ENCODE results near the gene NSD2. TPM values are rescaled to one million over a fixed set of nuclear protein-coding genes. Genes with fewer than 3 reads are reported as not detected.

The NSD2 gene
- total and polyA plus RNA-seq, 2 experiments from 2014 or later: 25.7 to 30.8 TPM

DNA sequence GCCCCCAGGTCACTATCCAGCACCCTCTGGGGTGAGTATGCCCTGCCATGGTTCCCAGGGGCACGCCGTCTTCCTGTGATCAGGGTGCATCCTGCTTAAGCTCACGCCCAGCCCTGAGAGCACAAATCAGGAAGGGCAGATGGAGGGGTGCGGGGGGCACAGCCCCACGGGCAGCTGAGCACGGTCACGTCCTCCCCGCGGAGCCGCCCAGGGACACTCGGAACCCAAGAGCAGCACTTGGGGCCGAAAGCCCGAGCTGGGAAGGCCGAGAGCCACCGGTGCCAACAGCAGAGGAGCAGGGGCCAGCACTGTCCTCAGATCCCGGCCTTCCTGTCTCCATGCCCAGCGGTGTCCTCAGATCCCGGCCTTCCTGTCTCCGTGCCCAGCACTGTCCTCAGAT is 116.1 kb downstream of the NSD2 start:
- WGBS (ENCODE audit: low lambda C conversion rate, missing lambda C conversion rate): 97% methylated on average over 19 of the region's 19 CpGs
- Histone ChIP-seq H3K4me3 (no peak overlapping the region), H2AFZ (no peak overlapping the region), H3K9me3 (ENCODE audit: low read depth) (no peaks in the 10 kb centered on the region), H3K4me1 (ENCODE audit: insufficient read depth) (no peaks in the 10 kb centered on the region), H3K9me2 (replicated peaks; ENCODE audit: insufficient read depth) (no peaks in the 10 kb centered on the region), H3K27ac (no peak overlapping the region), H4K20me1 (ENCODE audit: insufficient read depth, poor library complexity, severe bottlenecking) (peaks cover 13% of the 10 kb centered on the region), H3K36me3 (replicated peaks; ENCODE audit: insufficient read depth, low read depth) (no peaks in the 10 kb centered on the region), H3K27me3 (no peaks in the 10 kb centered on the region), H3K4me2 (no peak overlapping the region), H3K79me2 (peaks cover 25% of the 10 kb centered on the region)
- TF ChIP-seq, protein P1, sequence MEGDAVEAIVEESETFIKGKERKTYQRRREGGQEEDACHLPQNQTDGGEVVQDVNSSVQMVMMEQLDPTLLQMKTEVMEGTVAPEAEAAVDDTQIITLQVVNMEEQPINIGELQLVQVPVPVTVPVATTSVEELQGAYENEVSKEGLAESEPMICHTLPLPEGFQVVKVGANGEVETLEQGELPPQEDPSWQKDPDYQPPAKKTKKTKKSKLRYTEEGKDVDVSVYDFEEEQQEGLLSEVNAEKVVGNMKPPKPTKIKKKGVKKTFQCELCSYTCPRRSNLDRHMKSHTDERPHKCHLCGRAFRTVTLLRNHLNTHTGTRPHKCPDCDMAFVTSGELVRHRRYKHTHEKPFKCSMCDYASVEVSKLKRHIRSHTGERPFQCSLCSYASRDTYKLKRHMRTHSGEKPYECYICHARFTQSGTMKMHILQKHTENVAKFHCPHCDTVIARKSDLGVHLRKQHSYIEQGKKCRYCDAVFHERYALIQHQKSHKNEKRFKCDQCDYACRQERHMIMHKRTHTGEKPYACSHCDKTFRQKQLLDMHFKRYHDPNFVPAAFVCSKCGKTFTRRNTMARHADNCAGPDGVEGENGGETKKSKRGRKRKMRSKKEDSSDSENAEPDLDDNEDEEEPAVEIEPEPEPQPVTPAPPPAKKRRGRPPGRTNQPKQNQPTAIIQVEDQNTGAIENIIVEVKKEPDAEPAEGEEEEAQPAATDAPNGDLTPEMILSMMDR (IDR thresholded peaks at IDR 0.05; ENCODE audit: poor library complexity): no peak
- TF ChIP-seq EZH2phosphoT487 (IDR thresholded peaks at IDR 0.05; ENCODE audit: low read depth, severe bottlenecking, unreplicated experiment): no peak
- no peak for TF ChIP-seq EZH2 (IDR thresholded peaks at IDR 0.05; ENCODE audit: borderline replicate concordance)
- no peak for DNase-seq (ENCODE audit: low spot score)

DNA sequence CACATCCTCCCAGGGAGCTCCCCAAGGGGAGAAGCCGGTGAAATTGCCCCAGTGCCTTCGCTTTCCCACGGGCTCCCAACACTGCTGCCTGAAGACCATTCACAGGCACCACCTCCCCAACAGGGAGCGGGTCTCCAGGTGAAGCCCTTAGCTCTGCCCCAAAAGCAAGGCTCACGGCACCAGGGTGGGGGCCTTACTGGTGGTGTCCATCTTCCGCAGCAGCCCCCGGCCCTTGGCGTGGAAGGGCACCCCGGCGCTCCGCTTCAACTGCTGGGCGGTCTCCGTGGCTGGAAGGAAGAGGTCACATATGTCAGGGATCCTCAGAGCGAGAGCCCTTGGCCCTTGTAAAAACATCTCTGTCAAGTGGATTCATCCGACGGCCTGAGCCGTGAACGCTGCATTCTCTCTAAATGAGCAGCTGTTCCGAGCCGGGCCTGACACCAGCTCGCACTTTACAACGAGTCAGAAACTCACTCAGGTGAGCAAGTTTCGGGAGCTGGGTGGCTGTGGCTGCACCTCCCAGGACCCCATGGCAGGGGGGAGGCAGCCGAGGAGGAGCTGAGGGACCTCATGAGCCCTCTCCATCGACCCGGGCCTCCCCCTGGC is 116.6 kb downstream of the NSD2 start:
- H3K9me2 ChIP-seq (replicated peaks; ENCODE audit: insufficient read depth): no peaks in the 10 kb centered on the region
- H3K79me2 ChIP-seq: peaks cover 31% of the 10 kb centered on the region
- H3K4me3 ChIP-seq: no peak overlapping the region
- H4K20me1 ChIP-seq (ENCODE audit: insufficient read depth, poor library complexity, severe bottlenecking): peaks cover 14% of the 10 kb centered on the region
- no peaks in the 10 kb centered on the region for H3K36me3 ChIP-seq (replicated peaks; ENCODE audit: insufficient read depth, low read depth)
- no peak overlapping the region for H3K27ac ChIP-seq
- no peak overlapping the region for H3K4me2 ChIP-seq
- DNase-seq (ENCODE audit: low spot score): no peak
- no peak overlapping the region for H2AFZ ChIP-seq
- H3K27me3 ChIP-seq: no peaks in the 10 kb centered on the region
- no peaks in the 10 kb centered on the region for H3K9me3 ChIP-seq (ENCODE audit: low read depth)
- 95% methylated on average over 26 of the region's 26 CpGs for WGBS (ENCODE audit: low lambda C conversion rate, missing lambda C conversion rate)
- no peak for TF ChIP-seq EZH2 (IDR thresholded peaks at IDR 0.05; ENCODE audit: borderline replicate concordance)
- TF ChIP-seq EZH2phosphoT487 (IDR thresholded peaks at IDR 0.05; ENCODE audit: low read depth, severe bottlenecking, unreplicated experiment): no peak
- TF ChIP-seq, protein P1 (IDR thresholded peaks at IDR 0.05; ENCODE audit: poor library complexity): no peak
- no peaks in the 10 kb centered on the region for H3K4me1 ChIP-seq (ENCODE audit: insufficient read depth)

GRCh38 chr4:1988327-1988724 is 117.1 kb downstream of the NSD2 start:
- H4K20me1 ChIP-seq (ENCODE audit: insufficient read depth, poor library complexity, severe bottlenecking): peaks cover 17% of the 10 kb centered on the region
- H3K4me2 ChIP-seq: no peak overlapping the region
- H3K27me3 ChIP-seq: no peaks in the 10 kb centered on the region
- no peak overlapping the region for H3K4me3 ChIP-seq
- no peak overlapping the region for H2AFZ ChIP-seq
- no peak overlapping the region for H3K27ac ChIP-seq
- H3K36me3 ChIP-seq (replicated peaks; ENCODE audit: insufficient read depth, low read depth): no peaks in the 10 kb centered on the region
- H3K9me2 ChIP-seq (replicated peaks; ENCODE audit: insufficient read depth): no peaks in the 10 kb centered on the region
- WGBS (ENCODE audit: low lambda C conversion rate, missing lambda C conversion rate): 97% methylated on average over 12 of the region's 12 CpGs
- TF ChIP-seq EZH2phosphoT487 (IDR thresholded peaks at IDR 0.05; ENCODE audit: low read depth, severe bottlenecking, unreplicated experiment): no peak
- TF ChIP-seq EZH2 (IDR thresholded peaks at IDR 0.05; ENCODE audit: borderline replicate concordance): no peak
- TF ChIP-seq, protein P1 (IDR thresholded peaks at IDR 0.05; ENCODE audit: poor library complexity): no peak
- DNase-seq (ENCODE audit: low spot score): no peak
- peaks cover 36% of the 10 kb centered on the region for H3K79me2 ChIP-seq
- no peaks in the 10 kb centered on the region for H3K4me1 ChIP-seq (ENCODE audit: insufficient read depth)
- no peaks in the 10 kb centered on the region for H3K9me3 ChIP-seq (ENCODE audit: low read depth)
